HuH-7 (cell line): ENCODE results near the gene MOCS1.

Experiments
- DNase-seq: peaks from one replicate; pipeline ENCODE4 v3.0.0; 2011; ENCODE audit warnings: low spot score

Gene MOCS1

GRCh38 chr6:39924283-39924682 lies 10.0 kb downstream of the MOCS1 start:
- no peak for DNase-seq

GRCh38 chr6:39923861-39924260 lies 10.4 kb downstream of the MOCS1 start:
- DNase-seq = no peak

DNA sequence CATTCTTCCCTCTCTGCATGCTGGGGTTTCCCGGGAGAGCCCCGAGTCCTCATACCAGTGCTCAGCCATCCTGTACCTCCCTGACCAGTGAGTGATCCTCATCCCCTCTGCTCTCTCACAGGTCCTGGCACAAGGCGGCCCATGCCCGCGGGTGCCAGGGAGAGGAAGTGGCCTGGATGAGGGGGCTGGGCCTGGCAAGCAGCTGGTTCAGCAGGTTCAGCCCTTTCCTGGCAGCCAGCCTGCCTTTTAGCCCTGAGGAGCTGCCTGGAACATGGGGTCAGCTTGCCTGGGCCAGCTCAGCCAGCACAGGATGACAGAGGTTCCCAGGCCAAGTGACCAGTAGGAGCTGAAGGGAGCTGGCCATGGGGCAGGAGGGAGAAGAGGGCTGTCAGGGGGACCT lies 10.9 kb downstream of the MOCS1 start:
- no peak for DNase-seq

- DNase-seq = no peak
Measured at GRCh38 chr6:39922821-39923220, 11.4 kb downstream of the MOCS1 start.

DNA sequence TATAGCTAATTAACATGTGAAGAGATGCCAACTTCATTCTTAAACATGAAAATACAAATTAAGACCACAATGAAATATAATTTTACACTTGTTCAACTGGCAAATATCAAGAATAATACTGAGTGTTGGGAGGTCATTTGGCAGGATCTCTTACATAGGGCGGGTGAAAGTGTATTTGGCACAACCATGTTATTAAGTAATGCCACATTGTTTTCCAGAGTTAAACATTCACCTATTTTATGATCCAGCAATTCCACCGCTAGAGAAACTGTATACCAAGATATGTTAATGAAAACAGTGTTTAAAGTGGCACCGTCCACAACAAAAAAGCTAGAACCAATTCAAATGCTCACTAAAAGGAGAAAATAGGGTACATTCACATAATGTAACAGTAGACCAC lies 14.1 kb downstream of the MOCS1 start:
- no peak for DNase-seq

GRCh38 chr6:39918831-39919230 lies 15.4 kb downstream of the MOCS1 start:
- no peak for DNase-seq

- no peak for DNase-seq
Measured at GRCh38 chr6:39917981-39918380, 16.3 kb downstream of the MOCS1 start.

GRCh38 chr6:39917329-39917728 lies 16.9 kb downstream of the MOCS1 start:
- no peak for DNase-seq

DNA sequence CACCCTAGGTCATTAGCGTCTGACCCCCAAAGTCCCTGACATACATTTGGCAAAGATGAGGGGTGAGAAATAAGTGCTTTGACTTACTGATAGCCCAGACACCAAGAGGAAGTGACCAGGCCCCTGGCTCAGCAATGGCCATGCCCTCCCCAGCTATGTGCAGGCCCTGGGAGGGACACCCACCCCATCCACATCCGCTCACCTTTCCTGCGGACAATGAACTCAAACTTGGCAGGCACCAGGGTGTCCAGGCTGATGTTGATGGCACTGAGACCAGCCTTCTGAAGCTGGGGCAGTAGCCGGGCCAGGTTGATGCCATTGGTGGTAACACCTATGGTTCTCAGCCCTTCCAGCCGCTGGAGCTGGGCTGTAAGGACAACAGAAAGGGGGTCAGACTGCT lies 18.4 kb downstream of the MOCS1 start:
- no peak for DNase-seq

- no peak for DNase-seq
Measured at GRCh38 chr6:39914239-39914638, 20.0 kb downstream of the MOCS1 start.

- no peak for DNase-seq
Measured at GRCh38 chr6:39913391-39913916, 20.8 kb downstream of the MOCS1 start.

DNA sequence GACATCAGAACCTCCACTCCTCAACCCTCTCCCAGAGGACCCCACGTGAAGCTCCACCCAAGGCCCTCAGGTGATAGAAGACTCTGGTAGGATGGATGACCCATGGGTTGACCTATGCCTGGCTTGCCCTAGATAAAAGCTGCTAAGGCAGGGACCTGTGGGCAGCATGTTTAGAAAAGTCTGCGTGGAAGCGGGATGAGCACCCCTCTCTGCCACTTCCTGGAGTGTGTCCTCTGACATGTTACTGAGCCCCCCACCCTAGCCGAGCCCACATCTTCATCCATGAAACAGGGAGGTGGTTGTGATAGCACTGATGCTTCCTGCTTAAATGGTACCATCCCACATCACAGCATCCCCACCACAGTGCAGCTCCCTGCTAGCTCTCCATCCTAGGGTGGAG lies 21.8 kb downstream of the MOCS1 start:
- no peak for DNase-seq

DNA sequence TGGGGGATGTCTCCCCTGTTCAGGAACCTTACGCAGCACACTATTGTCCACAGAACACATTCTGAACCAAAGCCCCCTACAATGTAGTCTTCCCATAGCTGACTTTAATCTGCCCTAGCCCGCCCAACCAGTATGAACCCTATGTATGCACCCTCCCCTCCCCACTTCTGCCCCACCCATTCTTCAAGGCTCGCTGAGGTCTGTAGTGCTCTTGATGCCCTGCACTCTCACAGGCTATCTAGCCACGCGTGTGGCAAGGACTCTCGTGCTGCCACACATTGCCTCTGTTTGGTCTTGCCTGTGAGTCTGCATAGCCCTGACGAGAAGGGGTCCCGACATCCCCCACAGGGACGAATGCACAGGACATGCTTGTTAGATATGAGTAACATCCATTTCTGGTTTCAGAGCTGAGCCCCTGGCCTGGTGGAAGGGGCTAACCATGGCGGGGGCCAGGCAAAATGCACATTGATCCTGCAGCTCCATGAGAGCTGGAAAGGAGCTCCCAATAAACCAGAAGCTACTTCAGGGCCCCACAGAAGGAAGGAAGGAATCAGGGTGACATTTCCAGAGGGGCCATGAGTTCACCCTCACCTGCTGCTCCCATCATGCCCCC lies 22.6 kb downstream of the MOCS1 start:
- DNase-seq = no peak

DNA sequence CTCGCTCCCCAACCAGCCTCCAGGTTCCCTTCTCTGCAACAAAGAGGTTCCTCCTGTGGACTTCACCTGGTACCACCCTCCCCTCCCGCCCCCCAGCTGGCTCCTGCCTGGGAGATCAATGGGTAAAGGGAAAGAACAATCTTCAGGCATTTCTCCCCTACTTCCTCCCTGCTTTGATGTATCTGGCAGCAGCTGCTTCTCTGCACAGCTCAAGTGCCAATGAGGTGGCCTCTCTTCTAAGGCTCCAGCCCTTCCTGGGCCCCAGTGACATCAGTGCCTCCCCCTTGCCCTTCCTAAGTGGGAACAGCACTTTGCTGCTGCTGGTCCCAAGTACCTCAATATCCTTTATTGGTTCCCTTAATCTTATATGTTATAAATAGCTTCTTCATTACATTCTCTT lies 23.5 kb downstream of the MOCS1 start:
- no peak for DNase-seq

DNA sequence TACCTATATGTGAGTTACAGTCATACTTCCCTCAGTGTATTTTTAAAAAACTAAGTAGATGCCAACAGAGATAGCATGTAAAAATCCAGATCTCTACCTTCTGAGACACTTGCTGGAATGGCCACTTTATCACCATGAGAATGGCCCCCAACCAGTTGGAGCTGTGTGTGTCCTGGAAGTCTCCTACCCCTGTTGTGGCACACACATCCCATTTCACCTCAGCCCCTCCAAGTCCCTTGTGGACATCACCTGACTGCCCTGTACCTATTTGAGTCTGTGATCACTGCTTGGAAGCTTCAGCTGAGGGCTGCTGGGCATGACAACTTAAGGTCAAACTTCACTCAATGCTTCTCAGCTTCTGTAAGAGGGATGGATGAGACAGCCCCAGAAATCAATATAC lies 24.1 kb downstream of the MOCS1 start:
- no peak for DNase-seq

DNA sequence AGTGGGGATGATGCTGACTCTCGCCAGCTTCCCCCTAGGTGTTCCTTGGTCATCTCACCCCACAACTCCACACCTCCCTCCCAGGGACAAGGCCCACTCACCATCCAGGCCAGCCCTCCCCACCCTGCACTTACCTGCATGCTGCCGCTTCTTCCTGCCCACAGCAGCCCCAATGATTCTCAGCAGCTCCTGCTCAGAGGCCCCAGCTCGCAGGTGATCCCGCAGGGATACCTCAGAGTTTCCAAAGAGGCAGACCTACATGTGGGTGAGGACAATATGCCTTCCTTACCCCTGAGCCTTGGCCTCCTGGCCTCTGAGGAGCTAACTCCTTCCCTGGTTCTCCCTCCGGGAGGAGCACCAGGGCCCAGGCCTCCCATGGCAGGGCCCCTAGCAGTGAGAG lies 24.6 kb downstream of the MOCS1 start:
- no peak for DNase-seq

DNA sequence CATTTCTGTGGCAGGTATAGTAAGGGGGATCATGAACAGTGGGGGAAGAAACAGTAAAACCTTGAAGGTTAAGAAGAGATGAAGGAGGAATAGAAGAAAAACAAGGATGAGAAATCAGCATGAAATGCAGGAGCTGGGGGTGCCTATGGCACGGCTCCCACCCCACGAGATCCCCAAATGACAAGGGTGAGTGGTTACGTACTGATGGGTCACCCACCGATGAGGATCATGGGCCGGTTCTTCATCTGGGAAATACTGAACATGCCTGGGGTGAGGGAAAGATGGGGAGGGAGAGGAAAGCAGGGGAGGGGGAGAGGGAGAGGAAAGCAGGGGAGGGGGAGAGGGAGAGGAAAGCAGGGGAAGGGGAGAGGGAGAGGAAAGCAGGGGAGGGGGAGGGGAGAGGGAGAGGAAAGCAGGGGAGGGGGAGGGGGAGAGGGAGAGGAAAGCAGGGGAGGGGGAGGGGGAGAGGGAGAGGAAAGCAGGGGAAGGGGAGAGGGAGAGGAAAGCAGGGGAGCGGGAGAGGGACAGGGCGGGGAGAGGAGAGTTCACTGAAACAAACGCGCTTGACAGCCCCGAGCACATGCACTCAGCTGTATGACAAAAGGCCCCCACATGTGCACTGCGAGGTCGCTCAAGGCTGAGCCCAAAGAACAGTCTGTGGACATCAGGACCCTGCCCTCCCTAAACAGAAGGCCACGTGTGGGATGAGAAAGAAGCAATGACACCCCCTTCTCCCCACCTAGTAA lies 25.3 kb downstream of the MOCS1 start:
- no peak for DNase-seq

DNA sequence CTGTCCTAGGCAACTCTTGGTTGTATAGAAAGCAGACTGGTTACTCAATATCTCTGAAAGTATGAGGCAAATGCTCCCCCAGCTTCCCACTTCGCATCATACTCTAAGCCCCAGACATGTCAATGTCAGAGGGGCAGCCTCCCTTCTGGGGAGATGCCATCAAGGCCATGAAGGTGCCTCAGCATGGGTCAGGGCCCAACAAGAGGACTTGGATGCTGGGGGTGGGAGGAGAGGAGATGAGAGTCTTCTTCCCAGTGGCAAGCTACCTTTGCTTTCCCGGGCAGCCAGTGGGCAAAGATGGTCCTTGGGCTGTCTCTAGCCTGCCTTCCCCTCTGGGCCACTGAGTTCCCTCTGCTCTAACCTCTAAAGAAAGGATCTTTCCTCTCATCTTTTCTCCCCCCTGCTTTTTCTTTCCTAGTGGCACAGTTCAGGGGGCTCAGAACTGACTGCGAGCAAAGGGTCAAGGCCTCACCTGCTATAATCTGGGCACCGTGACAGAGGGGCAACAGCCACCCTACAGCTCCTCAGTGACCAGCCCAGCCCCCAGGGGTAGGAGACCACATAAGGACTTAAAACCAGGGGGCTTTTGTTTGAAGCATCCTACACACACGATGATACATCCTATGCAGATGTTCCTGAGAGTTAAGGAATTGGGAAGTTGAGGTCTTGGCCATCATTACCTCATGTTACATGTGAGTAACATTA lies 26.2 kb downstream of the MOCS1 start:
- DNase-seq = no peak

DNA sequence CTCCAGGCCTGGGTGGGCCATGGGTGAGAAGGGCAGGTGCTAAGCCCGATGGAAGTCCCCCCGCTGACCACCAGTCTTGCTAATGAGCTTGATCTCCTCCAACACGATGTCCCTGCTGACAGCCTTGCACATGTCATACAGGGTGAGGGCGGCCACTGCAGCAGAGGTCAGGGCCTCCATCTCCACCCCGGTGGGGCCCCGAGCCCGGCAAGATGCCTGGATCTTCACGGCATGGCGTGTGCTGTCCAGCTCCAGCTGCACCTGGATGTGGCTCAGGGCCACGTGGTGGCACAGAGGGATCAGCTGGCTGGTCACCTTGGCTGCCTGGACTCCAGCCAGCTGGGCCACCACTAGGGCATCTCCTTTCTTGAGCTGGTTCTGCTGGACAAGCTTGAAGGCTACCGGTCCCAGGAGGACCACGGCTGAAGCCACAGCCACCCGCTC lies 27.9 kb downstream of the MOCS1 start:
- DNase-seq = no peak

- no peak for DNase-seq
Measured at GRCh38 chr6:39905640-39905975, 28.7 kb downstream of the MOCS1 start.

- DNase-seq = no peak
Measured at GRCh38 chr6:39904946-39905639, 29.2 kb downstream of the MOCS1 start.

DNA sequence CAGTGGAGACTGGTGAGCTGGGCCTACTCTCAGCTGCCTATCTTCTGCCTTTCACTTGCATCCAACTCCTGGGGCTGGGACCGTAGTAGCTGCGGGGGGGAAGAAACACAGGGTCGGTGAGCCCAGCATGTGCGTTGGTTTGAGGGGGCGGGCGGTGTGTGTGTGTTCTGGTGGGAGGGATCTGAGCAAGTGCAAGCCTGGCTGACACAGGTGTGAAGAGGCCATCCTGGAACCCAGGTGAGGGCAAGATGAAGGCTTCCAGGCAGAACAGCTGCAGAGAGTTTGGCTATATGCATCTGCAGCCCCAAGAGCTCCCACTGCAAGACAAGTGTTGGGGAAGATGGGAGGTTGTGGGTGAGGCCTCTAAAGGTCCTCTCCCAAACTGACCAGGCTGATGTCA lies 30.6 kb downstream of the MOCS1 start:
- no peak for DNase-seq
